Endothelial cell of umbilical vein (primary cell): Measurements from ENCODE around the gene GSX2. TPM values are rescaled to one million over a fixed set of nuclear protein-coding genes. Genes with fewer than 3 reads are reported as not detected.

Source experiments
- BruUV-seq: library from RNA; stranded (reverse); fragments of 400-500 nt; replicated peaks from 2 replicates; lab custom pipeline; 2021; lab: Mats Ljungman, UMichigan
- CTCF ChIA-PET: fragments of 300-600, 350-600 bp; sonication (Branson Sonifier 250); formaldehyde crosslinking; loops from one replicate; lab custom pipeline; 2021; ENCODE audit warnings: antibody characterized with exemption, inconsistent platforms; lab: Charles Lee
- POLR2A ChIA-PET: fragments of 300-600, 350-600 bp; sonication (Branson Sonifier 250); formaldehyde crosslinking; loops from one replicate; lab custom pipeline; 2021; ENCODE audit warnings: antibody characterized with exemption, inconsistent platforms; lab: Charles Lee
- DNase-seq: peaks from one replicate; pipeline ENCODE4 v3.0.0-alpha.2; 2011; ENCODE audit warnings: low read depth, low spot score
- FAIRE-seq: peaks from 2 replicates; lab custom pipeline; 2011; peaks lifted over from hg19 to GRCh38; lab: Jason Lieb, UNC
- H2AFZ ChIP-seq: 2 replicates; pipeline ENCODE4 v1.6.0; 2012; ENCODE audit warnings: low read depth, low read length, control low read depth, inconsistent platforms
- H3K27ac ChIP-seq: 2 replicates; pipeline ENCODE4 v1.5.1; 2011; ENCODE audit warnings: low read depth, mild to moderate bottlenecking, control low read depth, low read length, moderate library complexity; ENCODE audit not compliant: insufficient read depth
- H3K27me3 ChIP-seq, 2 experiments: 2 replicates each; pipeline versions ENCODE4 v1.6.0 to v1.6.1; 2011; ENCODE audit warnings: low read length in 2 of 2, mixed read lengths in 1 of 2; ENCODE audit not compliant: control insufficient read depth in 2 of 2, insufficient read depth in 2 of 2
- H3K36me3 ChIP-seq, 2 experiments: 2 replicates in 1 of 2; 3 replicates in 1 of 2; pipeline ENCODE4 v1.5.1; 2011; ENCODE audit warnings: low read length in 2 of 2, mild to moderate bottlenecking in 1 of 2, moderate library complexity in 1 of 2; ENCODE audit not compliant: control insufficient read depth in 2 of 2, insufficient read depth in 2 of 2; ENCODE audit errors: extremely low read depth in 1 of 2
- H3K4me1 ChIP-seq: 3 replicates; pipeline ENCODE4 v1.5.1; 2011; ENCODE audit warnings: mild to moderate bottlenecking, low read length; ENCODE audit not compliant: control insufficient read depth, insufficient read depth; ENCODE audit errors: extremely low read depth
- H3K4me2 ChIP-seq: 2 replicates; pipeline ENCODE4 v1.6.1; 2011; ENCODE audit warnings: low read length, control low read depth, mixed read lengths; ENCODE audit not compliant: insufficient read depth
- H3K4me3 ChIP-seq, 3 experiments: fragments of 200-600 bp in 1 of 3; sonication (generic), shearing (Covaris generic) in 1 of 3; replicated peaks in 1 of 3; 2 replicates each; pipeline ENCODE4 v1.5.1; 2011 to 2016; ENCODE audit warnings: control low read depth in 3 of 3, low read length in 3 of 3, mild to moderate bottlenecking in 2 of 3, inconsistent platforms in 1 of 3, low read depth in 1 of 3, moderate library complexity in 1 of 3; ENCODE audit not compliant: insufficient read depth in 1 of 3
- H3K79me2 ChIP-seq: 2 replicates; pipeline ENCODE4 v1.6.0; 2012; ENCODE audit warnings: low read length, inconsistent platforms; ENCODE audit not compliant: control insufficient read depth, insufficient read depth
- H3K9ac ChIP-seq: replicated peaks from 2 replicates; pipeline ENCODE3; 2011; ENCODE audit warnings: low read length, control low read depth; ENCODE audit not compliant: insufficient read depth; ENCODE audit errors: extremely low read depth
- H3K9me1 ChIP-seq: replicated peaks from 3 replicates; pipeline ENCODE4 v1.6.0; 2011; ENCODE audit warnings: mild to moderate bottlenecking, low read length; ENCODE audit not compliant: control insufficient read depth, insufficient read depth; ENCODE audit errors: extremely low read depth
- H3K9me3 ChIP-seq: replicated peaks from 2 replicates; pipeline ENCODE4 v1.5.1; 2012; ENCODE audit warnings: low read length, inconsistent platforms; ENCODE audit not compliant: control insufficient read depth, insufficient read depth
- H4K20me1 ChIP-seq: replicated peaks from 2 replicates; pipeline ENCODE3; 2011; ENCODE audit warnings: mild to moderate bottlenecking, low read length; ENCODE audit not compliant: control insufficient read depth, insufficient read depth; ENCODE audit errors: extremely low read depth
- FOS ChIP-seq: IDR thresholded peaks from 2 replicates; pipeline ENCODE4 v1.6.1; 2011; ENCODE audit warnings: mild to moderate bottlenecking, low read length, moderate library complexity, borderline replicate concordance; ENCODE audit not compliant: insufficient read depth
- MAX ChIP-seq: IDR thresholded peaks from 2 replicates; pipeline ENCODE4 v1.6.1; 2011; ENCODE audit not compliant: insufficient read depth, insufficient read length
- POLR2A ChIP-seq: IDR thresholded peaks from 2 replicates; pipeline ENCODE4 v1.6.1; 2012; ENCODE audit warnings: low read depth, mild to moderate bottlenecking, control low read depth, low read length
- POLR2AphosphoS5 ChIP-seq: IDR thresholded peaks from 2 replicates; pipeline ENCODE4 v1.6.1; 2012; ENCODE audit warnings: low read depth, mild to moderate bottlenecking, control low read depth, low read length, moderate library complexity; ENCODE audit not compliant: insufficient read depth
- dilution Hi-C: fragments of 300-500 bp; cut with MboI; formaldehyde crosslinking; loops from one replicate; pipeline ENCODE4 v1.15.0; 2019; ENCODE audit warnings: low sequenced_read_pairs; ENCODE audit not compliant: extremely low pct_ligation_motif_present
- intact Hi-C: fragments of 100-400 bp; cut with micrococcal nuclease; formaldehyde crosslinking; loops from one replicate; pipeline ENCODE4 v1.10.0; 2022
- polyA plus RNA-seq, 4 experiments: library from polyadenylated mRNA; depleted of rRNA in 3 of 4; stranded (reverse) in 3 of 4; unstranded in 1 of 4; fragments of >200 nt; gene quantifications; 2 replicates each; pipeline versions ENCODE4 v1.2.1 to v1.2.3, GENCODE V29; 2011 to 2012; ENCODE audit warnings: missing spikeins in 1 of 4
- total RNA-seq: library from RNA; stranded (reverse); gene quantifications from 2 replicates; pipeline ENCODE4 v1.2.3, GENCODE V29; 2021

GSX2 gene
- total and polyA plus RNA-seq, 2 donors (not counting 3 experiments of a cell fraction or from before 2014, with no cell fraction given), result not detected

- POLR2A ChIA-PET, result interaction anchor here (1.0 kb wide), 1 partner anchor 36 kb away, joined by 3 read pairs; no protein-coding TSS in a partner anchor
- no peaks in the 10 kb centered on the region for H3K79me2 ChIP-seq
- no peaks in the 10 kb centered on the region for H4K20me1 ChIP-seq
- peak overlapping the region; percentile 6 for H2AFZ ChIP-seq
- H3K9me1 ChIP-seq, result no peaks in the 10 kb centered on the region
- DNase-seq (no peak), FAIRE-seq (no peak)
- TF ChIP-seq MAX, result no peak
- no peak for TF ChIP-seq POLR2A
- H3K27me3 ChIP-seq, result peaks cover 72 to 91% of the 10 kb centered on the region in 2 experiments
- intact Hi-C loops, result loop anchor here (5.0 kb wide), 1 partner anchor 82 kb away; no protein-coding TSS in a partner anchor
- no TSS peak for BruUV-seq
- H3K4me1 ChIP-seq, result peaks cover 25% of the 10 kb centered on the region
- CTCF ChIA-PET, result interaction anchor here (0.9 to 2.2 kb wide), 3 partner anchors 14 to 169 kb away, joined by 4 to 7 read pairs (median 4); no protein-coding TSS in a partner anchor
- no peak overlapping the region for H3K4me2 ChIP-seq
- H3K27ac ChIP-seq, result no peak overlapping the region
- dilution Hi-C loops, result no loop called here
- H3K9ac ChIP-seq, result no peak overlapping the region
- H3K9me3 ChIP-seq, result no peaks in the 10 kb centered on the region
- peak overlapping the region in 1 of 3 experiments; percentile 22 for H3K4me3 ChIP-seq
- no peaks in the 10 kb centered on the region for H3K36me3 ChIP-seq
These were observed 646 bp upstream of the GSX2 start for GRCh38 chr4:54099287-54099747.

DNA sequence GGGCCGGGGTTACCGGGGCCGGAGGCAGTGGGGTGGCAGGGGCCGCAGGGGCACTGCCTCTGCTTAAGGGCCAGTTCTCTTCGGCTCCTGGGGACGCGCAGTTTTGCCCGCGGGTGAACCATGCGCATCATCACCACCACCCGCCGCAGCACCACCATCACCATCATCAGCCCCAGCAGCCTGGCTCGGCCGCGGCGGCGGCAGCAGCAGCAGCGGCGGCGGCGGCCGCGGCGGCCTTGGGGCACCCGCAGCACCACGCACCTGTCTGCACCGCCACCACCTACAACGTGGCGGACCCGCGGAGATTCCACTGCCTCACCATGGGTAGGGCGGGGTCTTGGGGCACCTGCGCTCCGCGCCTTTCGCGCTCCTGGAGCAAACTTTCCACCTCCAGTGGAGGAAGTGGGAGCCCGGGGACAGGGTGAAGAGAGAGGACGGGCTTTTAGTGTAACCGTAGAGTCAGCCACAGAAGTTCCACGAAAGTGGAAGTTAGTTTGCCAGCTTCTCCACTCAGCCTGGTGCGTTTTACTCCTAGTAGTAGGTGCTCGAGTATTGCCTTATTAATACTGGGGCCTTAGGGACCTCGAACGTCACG, 729 bp downstream of the GSX2 start:
- H3K79me2 ChIP-seq, result no peaks in the 10 kb centered on the region
- H3K4me3 ChIP-seq, result peak overlapping the region in 1 of 3 experiments; percentile 26
- no peaks in the 10 kb centered on the region for H4K20me1 ChIP-seq
- H3K9ac ChIP-seq, result no peak overlapping the region
- peaks cover 25% of the 10 kb centered on the region for H3K4me1 ChIP-seq
- H3K4me2 ChIP-seq, result peak overlapping the region; percentile 20
- CTCF ChIA-PET, result no interaction called here
- no peak overlapping the region for H2AFZ ChIP-seq
- no peaks in the 10 kb centered on the region for H3K9me3 ChIP-seq
- POLR2A ChIA-PET, result no interaction called here
- H3K9me1 ChIP-seq, result no peaks in the 10 kb centered on the region
- no peak for TF ChIP-seq POLR2AphosphoS5
- TF ChIP-seq FOS, result no peak
- intact Hi-C loops, result loop anchor here (2.0 to 5.0 kb wide), 2 partner anchors 36 to 52 kb away; partner anchors contain the start of gene CHIC2
- peaks cover 73 to 92% of the 10 kb centered on the region in 2 experiments for H3K27me3 ChIP-seq
- no peaks in the 10 kb centered on the region for H3K36me3 ChIP-seq
- dilution Hi-C loops, result no loop called here
- BruUV-seq, result no TSS peak
- DNase-seq (no peak), FAIRE-seq (no peak)
- no peak overlapping the region for H3K27ac ChIP-seq
